ENCODE results near the gene CCDC70. TPM values are rescaled to one million over a fixed set of nuclear protein-coding genes. Genes with fewer than 3 reads are reported as not detected.
"Not testable (repeated sequence)": the region's sequence is repeated elsewhere in the genome, so short reads cannot be mapped to it uniquely, and the experiment has no call there.

CCDC70 gene
- total RNA-seq, 1 donor from 2014 or later = not detected

DNA sequence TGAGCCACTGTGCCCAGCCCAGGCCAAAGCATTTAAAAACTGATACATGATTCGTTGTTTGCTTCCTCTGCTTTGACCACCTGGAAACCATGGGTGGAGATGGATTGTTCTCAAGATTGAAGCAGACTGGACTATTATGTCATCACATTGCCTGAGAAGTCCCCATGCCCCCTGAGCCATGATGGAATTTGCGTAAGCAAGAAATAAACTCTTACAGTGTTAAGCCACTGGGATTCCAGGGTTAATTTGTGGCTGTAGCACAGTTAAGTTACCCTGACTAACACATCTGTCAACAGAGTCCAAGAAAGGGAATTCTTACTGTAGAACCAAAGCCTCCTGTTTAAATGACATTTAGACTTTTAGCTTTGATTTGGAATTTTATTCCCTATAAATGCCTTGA, 38.4 kb upstream of the CCDC70 start:
- Histone ChIP-seq H3K36me3 (ENCODE audit: insufficient read depth, low read length) (no peaks in the 10 kb centered on the region), H3K4me3 (ENCODE audit: insufficient read depth, low read depth, low read length) (no peak overlapping the region), H3K4me1 (ENCODE audit: insufficient read depth, low read length) (no peaks in the 10 kb centered on the region), H3K4me2 (ENCODE audit: low read length) (no peak overlapping the region), H3K79me2 (ENCODE audit: insufficient read depth, low read length) (no peaks in the 10 kb centered on the region), H3K9me3 (ENCODE audit: insufficient read depth, low read depth, low read length) (no peaks in the 10 kb centered on the region), H4K20me1 (ENCODE audit: insufficient read depth, low read length) (no peaks in the 10 kb centered on the region), H2AFZ (ENCODE audit: low read depth, low read length) (no peak overlapping the region), H3K27ac (ENCODE audit: low read depth, low read length) (no peak overlapping the region), H3K27me3 (ENCODE audit: insufficient read depth, low read length) (peaks cover 42% of the 10 kb centered on the region), H3K9ac (ENCODE audit: low read length) (no peak overlapping the region)
- DNase-seq (ENCODE audit: low read depth) (peak; percentile 29), FAIRE-seq (no peak)
- no peak overlapping the region for H3K27ac Mint-ChIP-seq (ENCODE audit: unreplicated experiment)
- no peak overlapping the region for H3K4me3 Mint-ChIP-seq (ENCODE audit: unreplicated experiment)
- TF ChIP-seq EZH2 (IDR thresholded peaks at IDR 0.05; ENCODE audit: insufficient read depth, low read length) = no peak
- TF ChIP-seq, protein P1, sequence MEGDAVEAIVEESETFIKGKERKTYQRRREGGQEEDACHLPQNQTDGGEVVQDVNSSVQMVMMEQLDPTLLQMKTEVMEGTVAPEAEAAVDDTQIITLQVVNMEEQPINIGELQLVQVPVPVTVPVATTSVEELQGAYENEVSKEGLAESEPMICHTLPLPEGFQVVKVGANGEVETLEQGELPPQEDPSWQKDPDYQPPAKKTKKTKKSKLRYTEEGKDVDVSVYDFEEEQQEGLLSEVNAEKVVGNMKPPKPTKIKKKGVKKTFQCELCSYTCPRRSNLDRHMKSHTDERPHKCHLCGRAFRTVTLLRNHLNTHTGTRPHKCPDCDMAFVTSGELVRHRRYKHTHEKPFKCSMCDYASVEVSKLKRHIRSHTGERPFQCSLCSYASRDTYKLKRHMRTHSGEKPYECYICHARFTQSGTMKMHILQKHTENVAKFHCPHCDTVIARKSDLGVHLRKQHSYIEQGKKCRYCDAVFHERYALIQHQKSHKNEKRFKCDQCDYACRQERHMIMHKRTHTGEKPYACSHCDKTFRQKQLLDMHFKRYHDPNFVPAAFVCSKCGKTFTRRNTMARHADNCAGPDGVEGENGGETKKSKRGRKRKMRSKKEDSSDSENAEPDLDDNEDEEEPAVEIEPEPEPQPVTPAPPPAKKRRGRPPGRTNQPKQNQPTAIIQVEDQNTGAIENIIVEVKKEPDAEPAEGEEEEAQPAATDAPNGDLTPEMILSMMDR (IDR thresholded peaks at IDR 0.05; ENCODE audit: insufficient read depth, low read depth, low read length) = no peak
- H3K36me3 Mint-ChIP-seq (ENCODE audit: low read depth, unreplicated experiment) = no peaks in the 10 kb centered on the region
- no peaks in the 10 kb centered on the region for H3K9me3 Mint-ChIP-seq (ENCODE audit: unreplicated experiment)
- peaks cover 43% of the 10 kb centered on the region for H3K27me3 Mint-ChIP-seq (ENCODE audit: low read depth, unreplicated experiment)
- H3K4me1 Mint-ChIP-seq (ENCODE audit: low read depth, unreplicated experiment) = peaks cover 8% of the 10 kb centered on the region

DNA sequence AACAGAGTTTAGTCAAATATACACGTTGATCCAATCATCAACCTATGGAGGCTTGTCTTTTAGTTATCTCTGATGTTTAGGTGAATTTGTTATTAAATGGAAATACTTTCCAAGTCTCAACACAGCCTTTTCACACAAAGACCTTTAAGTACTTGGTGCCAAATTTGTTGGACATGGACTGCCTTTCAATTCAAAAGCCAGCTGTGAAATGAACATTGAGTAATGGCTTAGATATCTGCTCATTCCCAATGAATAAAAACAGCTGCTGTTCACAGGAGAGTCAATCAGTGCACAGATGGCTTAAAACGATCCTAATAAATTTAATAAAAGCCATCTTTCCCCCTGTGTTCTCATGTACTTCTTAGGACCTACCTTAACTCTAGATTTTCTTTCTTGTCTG, 37.9 kb upstream of the CCDC70 start:
- Mint-ChIP-seq H3K4me1 (ENCODE audit: low read depth, unreplicated experiment) (peaks cover 8% of the 10 kb centered on the region), H3K27ac (ENCODE audit: unreplicated experiment) (no peak overlapping the region), H3K4me3 (ENCODE audit: unreplicated experiment) (no peak overlapping the region), H3K27me3 (ENCODE audit: low read depth, unreplicated experiment) (peaks cover 43% of the 10 kb centered on the region), H3K9me3 (ENCODE audit: unreplicated experiment) (no peaks in the 10 kb centered on the region), H3K36me3 (ENCODE audit: low read depth, unreplicated experiment) (no peaks in the 10 kb centered on the region)
- H3K9me3 ChIP-seq (ENCODE audit: insufficient read depth, low read depth, low read length) = no peaks in the 10 kb centered on the region
- TF ChIP-seq, protein P1 (IDR thresholded peaks at IDR 0.05; ENCODE audit: insufficient read depth, low read depth, low read length) = no peak
- TF ChIP-seq EZH2 (IDR thresholded peaks at IDR 0.05; ENCODE audit: insufficient read depth, low read length) = no peak
- H3K27ac ChIP-seq (ENCODE audit: low read depth, low read length) = no peak overlapping the region
- no peaks in the 10 kb centered on the region for H4K20me1 ChIP-seq (ENCODE audit: insufficient read depth, low read length)
- H2AFZ ChIP-seq (ENCODE audit: low read depth, low read length) = no peak overlapping the region
- no peaks in the 10 kb centered on the region for H3K79me2 ChIP-seq (ENCODE audit: insufficient read depth, low read length)
- H3K36me3 ChIP-seq (ENCODE audit: insufficient read depth, low read length) = no peaks in the 10 kb centered on the region
- no peaks in the 10 kb centered on the region for H3K4me1 ChIP-seq (ENCODE audit: insufficient read depth, low read length)
- DNase-seq (ENCODE audit: low read depth) = no peak
- H3K4me2 ChIP-seq (ENCODE audit: low read length) = no peak overlapping the region
- peaks cover 39% of the 10 kb centered on the region for H3K27me3 ChIP-seq (ENCODE audit: insufficient read depth, low read length)
- H3K9ac ChIP-seq (ENCODE audit: low read length) = no peak overlapping the region
- no peak overlapping the region for H3K4me3 ChIP-seq (ENCODE audit: insufficient read depth, low read depth, low read length)
- no peak for FAIRE-seq

DNA sequence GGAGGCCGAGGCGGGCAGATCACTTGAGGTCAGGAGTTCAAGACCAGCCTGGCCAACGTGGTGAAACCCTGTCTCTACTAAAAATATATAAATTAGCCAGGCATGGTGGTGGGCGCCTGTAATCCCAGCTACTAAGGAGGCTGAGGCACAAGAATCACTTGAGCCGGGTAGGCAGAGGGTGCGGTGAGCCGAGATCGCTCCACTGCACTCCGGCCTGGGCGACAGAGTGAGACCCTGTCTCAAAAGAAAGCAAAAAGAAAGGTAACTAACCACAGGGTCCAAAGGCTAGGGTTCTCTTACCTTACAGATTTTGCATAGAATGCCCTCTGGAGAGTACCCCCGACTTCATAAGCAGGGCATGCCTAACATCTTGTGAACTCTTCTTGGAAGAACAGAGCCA, 37.1 kb upstream of the CCDC70 start:
- H3K36me3 ChIP-seq (ENCODE audit: insufficient read depth, low read length); H3K4me3 ChIP-seq (ENCODE audit: insufficient read depth, low read depth, low read length); H3K4me1 ChIP-seq (ENCODE audit: insufficient read depth, low read length); H3K9ac ChIP-seq (ENCODE audit: low read length); DNase-seq (ENCODE audit: low read depth); H3K9me3 Mint-ChIP-seq (ENCODE audit: unreplicated experiment); H3K79me2 ChIP-seq (ENCODE audit: insufficient read depth, low read length); H3K9me3 ChIP-seq (ENCODE audit: insufficient read depth, low read depth, low read length); FAIRE-seq; H3K4me3 Mint-ChIP-seq (ENCODE audit: unreplicated experiment); H3K27ac ChIP-seq (ENCODE audit: low read depth, low read length); H3K27ac Mint-ChIP-seq (ENCODE audit: unreplicated experiment); H3K36me3 Mint-ChIP-seq (ENCODE audit: low read depth, unreplicated experiment); H2AFZ ChIP-seq (ENCODE audit: low read depth, low read length); H3K4me1 Mint-ChIP-seq (ENCODE audit: low read depth, unreplicated experiment); H4K20me1 ChIP-seq (ENCODE audit: insufficient read depth, low read length): not testable (repeated sequence)
- H3K4me2 ChIP-seq (ENCODE audit: low read length) = peak overlapping the region; percentile 15
- H3K27me3 ChIP-seq (ENCODE audit: insufficient read depth, low read length) = peaks cover 35% of the 10 kb centered on the region
- H3K27me3 Mint-ChIP-seq (ENCODE audit: low read depth, unreplicated experiment) = peaks cover 40% of the 10 kb centered on the region

Data from astrocyte (in vitro differentiated cells and primary cell).